ENCODE measurements around the gene IL15RA.

DNA sequence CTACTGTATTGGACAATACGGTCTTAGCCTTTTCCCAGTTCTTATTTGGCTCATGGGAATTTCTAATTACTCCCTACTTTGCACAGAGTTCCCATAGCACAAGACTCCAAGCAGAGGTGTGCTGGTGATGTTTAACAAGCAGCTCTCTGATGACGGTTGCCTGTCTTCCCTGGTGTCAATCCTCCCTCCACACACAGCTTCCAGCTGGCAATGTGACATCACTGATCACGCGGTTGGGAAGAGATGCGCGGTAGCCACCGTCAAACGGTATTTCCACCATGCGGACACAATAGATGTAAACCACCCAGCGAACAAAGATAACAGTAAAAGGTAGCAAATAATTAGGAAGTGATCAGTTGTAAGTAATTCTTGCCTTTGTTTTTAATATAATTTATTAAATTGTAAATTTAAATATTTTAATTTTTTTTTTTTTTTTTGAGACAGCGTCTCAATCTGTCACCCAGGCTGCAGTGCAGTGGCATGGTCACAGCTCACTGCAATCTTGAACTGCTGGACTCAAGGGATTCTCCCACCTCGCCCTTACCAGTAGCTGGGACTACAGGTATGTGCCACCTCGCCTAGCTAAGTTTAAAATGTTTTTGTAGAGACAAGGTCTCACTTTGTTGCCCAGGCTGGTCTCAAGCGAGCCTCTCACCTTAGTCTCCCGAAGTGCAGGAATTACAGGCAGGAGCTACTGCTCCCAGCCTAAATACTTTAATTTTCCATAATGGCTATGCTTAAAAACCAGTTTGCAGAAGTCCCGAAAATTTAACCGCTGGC, 36.3 kb upstream of the IL15RA start:
- TF ChIP-seq POLR2A (IDR thresholded peaks at IDR 0.05; ENCODE audit: low read depth, low read length) (no peak), POLR2AphosphoS5 (IDR thresholded peaks at IDR 0.05; ENCODE audit: low read depth, low read length) (no peak)
